ENCODE results near the gene OR52E4. TPM values are rescaled to one million over a fixed set of nuclear protein-coding genes. Genes with fewer than 3 reads are reported as not detected.

Gene OR52E4
- total RNA-seq = not detected
- long read RNA-seq = 0 reads

GRCh38 chr11:5880329-5880728, at the start of gene OR52E4:
Gene OR52E4 (plus strand): TSS chr11:5880629. CDS start chr11:5884293, 3,664 bp downstream.
- ATAC-seq (no peak), DNase-seq (no peak)
- Histone ChIP-seq H3K27me3 (ENCODE audit: low read depth) (no peaks in the 10 kb centered on the region), H3K36me3 (no peaks in the 10 kb centered on the region), H3K4me3 (no peak within 1 kb of the TSS), H3K9me3 (no peaks in the 10 kb centered on the region), H3K4me1 (no peaks in the 10 kb centered on the region), H3K27ac (no peak within 1 kb of the TSS)
- intact Hi-C loops (cut with DNase I) = no loop called here
- TF ChIP-seq, protein P1, sequence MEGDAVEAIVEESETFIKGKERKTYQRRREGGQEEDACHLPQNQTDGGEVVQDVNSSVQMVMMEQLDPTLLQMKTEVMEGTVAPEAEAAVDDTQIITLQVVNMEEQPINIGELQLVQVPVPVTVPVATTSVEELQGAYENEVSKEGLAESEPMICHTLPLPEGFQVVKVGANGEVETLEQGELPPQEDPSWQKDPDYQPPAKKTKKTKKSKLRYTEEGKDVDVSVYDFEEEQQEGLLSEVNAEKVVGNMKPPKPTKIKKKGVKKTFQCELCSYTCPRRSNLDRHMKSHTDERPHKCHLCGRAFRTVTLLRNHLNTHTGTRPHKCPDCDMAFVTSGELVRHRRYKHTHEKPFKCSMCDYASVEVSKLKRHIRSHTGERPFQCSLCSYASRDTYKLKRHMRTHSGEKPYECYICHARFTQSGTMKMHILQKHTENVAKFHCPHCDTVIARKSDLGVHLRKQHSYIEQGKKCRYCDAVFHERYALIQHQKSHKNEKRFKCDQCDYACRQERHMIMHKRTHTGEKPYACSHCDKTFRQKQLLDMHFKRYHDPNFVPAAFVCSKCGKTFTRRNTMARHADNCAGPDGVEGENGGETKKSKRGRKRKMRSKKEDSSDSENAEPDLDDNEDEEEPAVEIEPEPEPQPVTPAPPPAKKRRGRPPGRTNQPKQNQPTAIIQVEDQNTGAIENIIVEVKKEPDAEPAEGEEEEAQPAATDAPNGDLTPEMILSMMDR (IDR thresholded peaks at IDR 0.05) = no peak

DNA sequence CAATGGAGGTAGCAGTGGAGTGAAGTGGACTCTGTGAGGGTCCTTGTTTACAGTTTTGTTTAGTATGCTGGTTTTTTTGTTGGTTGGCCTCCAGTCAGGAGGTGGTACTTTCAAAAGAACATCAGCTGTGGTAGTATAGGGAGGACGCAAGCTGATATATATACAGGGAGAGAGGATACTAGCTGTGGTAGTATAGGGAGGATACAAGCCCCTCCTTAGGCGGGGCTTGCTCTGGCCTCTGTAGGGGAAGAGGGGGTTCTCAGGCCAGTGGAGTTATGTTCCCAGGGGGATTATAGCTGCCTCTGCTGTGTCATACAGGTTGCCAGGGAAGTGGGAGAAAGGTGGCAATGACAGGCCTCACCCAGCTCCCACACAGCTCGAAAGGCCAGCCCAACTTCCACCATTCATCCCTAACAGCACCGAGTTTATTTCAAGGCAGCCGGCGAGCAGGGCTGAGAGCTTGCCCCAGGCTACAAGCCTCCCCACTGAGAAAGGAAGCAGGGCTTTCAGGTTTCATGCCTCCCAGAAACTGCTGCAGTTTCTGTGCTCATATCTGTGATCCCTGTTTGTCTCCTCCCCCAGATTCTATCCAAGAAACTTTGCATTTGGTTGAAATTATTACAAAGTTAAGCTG, 49.1 kb upstream of the OR52E4 start:
- no peak overlapping the region for H3K27ac ChIP-seq
- H3K36me3 ChIP-seq = no peaks in the 10 kb centered on the region
- ATAC-seq = no peak
- no peaks in the 10 kb centered on the region for H3K27me3 ChIP-seq (ENCODE audit: low read depth)
- no peaks in the 10 kb centered on the region for H3K4me1 ChIP-seq
- H3K4me3 ChIP-seq = no peak overlapping the region
- intact Hi-C loops (cut with DNase I) = no loop called here
- no peaks in the 10 kb centered on the region for H3K9me3 ChIP-seq
- no peak for DNase-seq
- TF ChIP-seq, protein P1 (IDR thresholded peaks at IDR 0.05) = no peak

- Histone ChIP-seq H3K9me3 (no peaks in the 10 kb centered on the region), H3K36me3 (no peaks in the 10 kb centered on the region), H3K27ac (no peak overlapping the region), H3K4me3 (no peak overlapping the region), H3K27me3 (ENCODE audit: low read depth) (no peaks in the 10 kb centered on the region), H3K4me1 (no peaks in the 10 kb centered on the region)
- intact Hi-C loops (cut with DNase I) = no loop called here
- DNase-seq (no peak), ATAC-seq (no peak)
- TF ChIP-seq, protein P1 (IDR thresholded peaks at IDR 0.05) = no peak
Observed at GRCh38 chr11:5833446-5833845, 47.0 kb upstream of the OR52E4 start.

GRCh38 chr11:5837695-5838094, 42.7 kb upstream of the OR52E4 start:
- Histone ChIP-seq H3K4me1 (no peaks in the 10 kb centered on the region), H3K4me3 (no peak overlapping the region), H3K27ac (no peak overlapping the region), H3K36me3 (no peaks in the 10 kb centered on the region), H3K27me3 (ENCODE audit: low read depth) (no peaks in the 10 kb centered on the region), H3K9me3 (no peaks in the 10 kb centered on the region)
- TF ChIP-seq, protein P1 (IDR thresholded peaks at IDR 0.05) = no peak
- no peak for DNase-seq
- intact Hi-C loops (cut with DNase I) = no loop called here
- ATAC-seq = peak in 1 of 2 donors; percentile 68

- ATAC-seq (no peak), DNase-seq (no peak)
- Histone ChIP-seq H3K27me3 (ENCODE audit: low read depth) (no peaks in the 10 kb centered on the region), H3K9me3 (no peaks in the 10 kb centered on the region), H3K4me3 (no peak within 1 kb of the TSS), H3K36me3 (no peaks in the 10 kb centered on the region), H3K27ac (no peak within 1 kb of the TSS), H3K4me1 (no peaks in the 10 kb centered on the region)
- TF ChIP-seq, protein P1 (IDR thresholded peaks at IDR 0.05) = no peak
- intact Hi-C loops (cut with DNase I) = no loop called here
Observed at GRCh38 chr11:5841797-5842196, 38.6 kb upstream of the OR52E4 start, which contains the start of gene OR52E6. Gene OR52E6 (minus strand): TSS chr11:5841897. CDS start chr11:5841897, 0 bp downstream.
